GM18951 (cell line): ENCODE measurements around the gene TGM1.

Experiments used
- POLR2A ChIP-seq: IDR thresholded peaks from 4 replicates; pipeline ENCODE4 v1.6.1; 2011; ENCODE audit warnings: mild to moderate bottlenecking; ENCODE audit not compliant: insufficient read length, insufficient read depth; ENCODE audit errors: extremely low read depth
- in situ Hi-C: fragments of 300-500 bp; cut with MboI; formaldehyde crosslinking; loops from one replicate; pipeline ENCODE4 v1.12.0; 2022; ENCODE audit warnings: low sequenced_read_pairs, mixed read lengths, inconsistent platforms; ENCODE audit not compliant: unreplicated experiment

The TGM1 gene

GRCh38 chr14:24284501-24285035, 21.6 kb upstream of the TGM1 start:
- no peak for TF ChIP-seq POLR2A
- in situ Hi-C loops = no loop called here

GRCh38 chr14:24283796-24284460, 21.0 kb upstream of the TGM1 start:
- no peak for TF ChIP-seq POLR2A
- in situ Hi-C loops = no loop called here

- in situ Hi-C loops = no loop called here
- no peak for TF ChIP-seq POLR2A
These were observed 19.8 kb upstream of the TGM1 start for GRCh38 chr14:24282736-24283135.

- in situ Hi-C loops = no loop called here
- no peak for TF ChIP-seq POLR2A
These were observed 18.7 kb upstream of the TGM1 start for GRCh38 chr14:24281636-24282035.

- TF ChIP-seq POLR2A = no peak
- in situ Hi-C loops = no loop called here
These were observed 18.0 kb upstream of the TGM1 start for GRCh38 chr14:24280797-24281460.

GRCh38 chr14:24279301-24280186, 16.6 kb upstream of the TGM1 start:
- TF ChIP-seq POLR2A = no peak

GRCh38 chr14:24278424-24278823, 15.4 kb upstream of the TGM1 start:
- TF ChIP-seq POLR2A = no peak
- in situ Hi-C loops = no loop called here

More at GRCh38 chr14:24279301-24280186, 16.6 kb upstream of the TGM1 start:
- in situ Hi-C loops = no loop called here

GRCh38 chr14:24277606-24278321, 14.8 kb upstream of the TGM1 start:
- in situ Hi-C loops = no loop called here
- TF ChIP-seq POLR2A = no peak

GRCh38 chr14:24277071-24277470, 14.1 kb upstream of the TGM1 start:
- in situ Hi-C loops = no loop called here
- no peak for TF ChIP-seq POLR2A

GRCh38 chr14:24274101-24274543, 11.1 kb upstream of the TGM1 start:
- in situ Hi-C loops = no loop called here

GRCh38 chr14:24273422-24273998, 10.5 kb upstream of the TGM1 start:
- no peak for TF ChIP-seq POLR2A
- in situ Hi-C loops = no loop called here

More at GRCh38 chr14:24274101-24274543, 11.1 kb upstream of the TGM1 start:
- TF ChIP-seq POLR2A = no peak

- in situ Hi-C loops = no loop called here
- no peak for TF ChIP-seq POLR2A
These were observed 9.5 kb upstream of the TGM1 start for GRCh38 chr14:24272467-24272866.
